Heart right ventricle (tissue), 16 donors: ENCODE measurements around the gene F12. TPM values are rescaled to one million over a fixed set of nuclear protein-coding genes. Genes with fewer than 3 reads are reported as not detected.

ENCODE experiments used
- ATAC-seq, 8 donors: fragments of 200-7000 bp; cut with Tn5 transposase; one replicate each; pipeline ENCODE4 v1.9.1; 2020; ENCODE audit warnings: mild to moderate bottlenecking in 8 of 8, moderate library complexity in 8 of 8, moderate number of reproducible peaks in 1 of 8
- DNase-seq, 2 donors: peaks; one replicate each; pipeline ENCODE4 v3.0.0-alpha.2; 2020
- H3K27ac ChIP-seq, 10 donors: fragments of 200-600 bp; sonication (generic) in 2 of 10; one replicate each; pipeline versions ENCODE4 v1.5.0 to v1.8.0; 2020 to 2022; ENCODE audit warnings: mild to moderate bottlenecking in 3 of 10
- H3K27me3 ChIP-seq, 7 donors: fragments of 200-600 bp; one replicate each; pipeline ENCODE4 v1.8.0; 2021 to 2022; ENCODE audit warnings: mild to moderate bottlenecking in 2 of 7
- H3K36me3 ChIP-seq, 9 donors: fragments of 200-600 bp; sonication (generic) in 1 of 9; one replicate each; pipeline versions ENCODE4 v1.5.0 to v1.8.0; 2020 to 2022; ENCODE audit warnings: mild to moderate bottlenecking in 2 of 9
- H3K4me1 ChIP-seq, 9 donors: fragments of 200-600 bp; sonication (generic) in 1 of 9; one replicate each; pipeline versions ENCODE4 v1.5.0 to v1.8.0; 2020 to 2022; ENCODE audit warnings: mild to moderate bottlenecking in 4 of 9
- H3K4me3 ChIP-seq, 10 donors: fragments of 200-600 bp; sonication (generic) in 2 of 10; one replicate each; pipeline versions ENCODE4 v1.5.0 to v1.8.0; 2020 to 2022; ENCODE audit warnings: mild to moderate bottlenecking in 7 of 10, moderate library complexity in 2 of 10
- H3K9me3 ChIP-seq, 11 donors: fragments of 200-600 bp in 10 of 11; sonication (generic) in 2 of 11; one replicate each; pipeline versions ENCODE4 v1.5.0 to v1.8.0; 2013 to 2022; ENCODE audit warnings: mild to moderate bottlenecking in 2 of 11, control low read depth in 1 of 11, moderate library complexity in 1 of 11
- CTCF ChIP-seq, 9 donors: fragments of 200-600 bp; sonication (generic) in 2 of 9; IDR thresholded peaks; one replicate each; pipeline versions ENCODE4 v1.5.0 to v1.8.0; 2021 to 2022; ENCODE audit warnings: antibody characterized with exemption in 9 of 9, mild to moderate bottlenecking in 5 of 9, moderate library complexity in 1 of 9
- WGBS, 2 donors: extraction: QIAGEN DNeasy Blood & Tissue Kit; methylation state at CpG; one replicate each; pipeline ENCODE4 v1.1.7; 2013; ENCODE audit warnings: inconsistent platforms in 1 of 2; 5-methylcytosine and 5-hydroxymethylcytosine counted together
- intact Hi-C, 10 donors: fragments of 100-400 bp; cut with DNase I; formaldehyde crosslinking; loops; one replicate each; pipeline versions ENCODE4 v1.11.1 to v1.14.2; 2022
- long read RNA-seq, 3 donors: library from polyadenylated mRNA; unstranded; transcript quantifications; one replicate each; pipeline ENCODE4 v2.0.0, GENCODE V29; 2020 to 2021
- polyA plus RNA-seq, 2 donors: library from polyadenylated mRNA; stranded (reverse); fragments of 200-250 nt; gene quantifications; one replicate each; pipeline ENCODE4 v1.2.3, GENCODE V29; 2013
- total RNA-seq, 10 donors: library from RNA; stranded (reverse); fragmentation: NEBNext Ultra II Directional in 3 of 10; extraction: Animal tissue kit (Norgen Biotek cat#: 25700) in 3 of 10; gene quantifications; one replicate each; pipeline versions ENCODE4 v1.2.1 to v1.2.4, GENCODE V29; 2021 to 2023
- donor health status: Arrhythmogenic right ventricular cardiomyopathy.
- donor health status: ischemic (EF 13 %, LVEDD 7.1; RV severe dilation, severe dysfunction).
- donor health status: healthy with polysubstance abuse.
- donor health status: DM: no; HTN: yes; CAD: no.
- donor health status: DM: no; HTN: no; CAD: no.
- donor health status: ischemic (EF 25% LVEDD 6.9; RV normal size, moderate dysfunction).
- donor health status: ischemic (EF 25% LVEDD 5.7; RV mildly dilated, moderate dysfunction).
- donor health status: healthy.
- donor health status: DM: yes; HTN: yes; CAD: no.
- donor health status: Ischemic cardiomyopathy.
- donor health status: ischemic (EF 35%, LVEDD 5.7; RV mildly dilated, moderate dysfunction).
- donor health status: nonischemic (EF 11% LVEDD 7.7; RV severe dilation, severe dysfunction).
- donor health status: DM: yes; HTN: yes; CAD: no.
- donor health status: PGD.
- donor health status: ischemic (EF 29% LVEDD 5.4; RV normal size, mild dysfunction).
- donor health status: nonischemic (EF 23%, LVEDD 6.1; RV moderate dilation, normal function).

F12 gene
- total RNA-seq (under 1 TPM in 1 of 10 donors, not detected in 9; 0.25 TPM), polyA plus RNA-seq (under 1 TPM; 0.28 to 0.37 TPM)
- long read RNA-seq, donor 1, result 0 reads
- long read RNA-seq, donor 2, result 0 reads
- long read RNA-seq, donor 3, result 0 reads

DNA sequence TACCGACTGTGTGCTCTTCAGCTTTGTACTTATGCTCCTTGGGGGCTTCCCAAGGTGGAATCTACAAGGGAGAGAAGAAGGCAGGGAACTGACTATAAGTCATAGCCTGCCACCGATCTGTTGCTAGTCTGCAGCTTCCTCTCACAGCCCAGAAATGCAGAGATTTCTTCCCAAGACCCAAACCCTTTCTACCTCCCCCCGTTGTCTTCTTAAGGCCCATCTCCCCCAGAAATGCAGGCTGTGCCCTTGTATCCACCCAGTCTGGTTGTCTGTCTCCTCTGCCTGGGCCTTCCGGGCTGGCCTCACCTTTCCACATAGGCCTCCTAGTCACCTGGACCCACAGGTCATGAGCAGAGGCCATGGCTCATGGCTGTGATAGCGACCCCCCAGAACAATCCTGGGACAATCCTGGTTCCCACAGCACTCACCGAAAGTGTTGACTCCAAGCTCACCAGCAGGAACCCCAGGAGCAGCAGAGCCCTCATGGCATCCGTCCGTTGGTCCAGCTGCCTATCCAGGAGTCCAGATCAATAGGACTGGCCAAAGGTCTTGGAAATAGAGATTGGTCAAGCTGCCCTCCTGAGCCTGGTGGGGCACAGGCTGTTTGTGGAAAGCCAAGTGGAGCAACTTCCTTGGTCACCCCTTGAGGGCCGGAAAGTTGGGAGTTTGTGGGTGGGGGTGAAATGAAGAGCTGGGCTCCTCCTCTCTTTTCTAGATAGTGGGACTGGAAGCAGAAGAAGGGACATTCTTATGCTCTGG lies at the start of gene F12:
TSS of gene F12 (minus strand) at position 522 of the 759 bp plus-strand sequence. CDS start at position 485, 37 bp downstream.
- TF ChIP-seq CTCF (IDR thresholded peaks at IDR 0.05), result no peak
- Histone ChIP-seq H3K9me3 (no peaks in the 10 kb centered on the region), H3K4me1 (peaks cover 3 to 33% (median 7%) of the 10 kb centered on the region in 9 donors), H3K27me3 (peaks cover 0 to 43% (median 9%) of the 10 kb centered on the region in 7 donors), H3K27ac (no peak within 1 kb of the TSS), H3K4me3 (no peak within 1 kb of the TSS), H3K36me3 (no peaks in the 10 kb centered on the region)
- no peak for DNase-seq
- WGBS, 2 donors, result 89% methylated on average over 9 of the region's 9 CpGs
- ATAC-seq, result no peak
- intact Hi-C loops, result loop anchor here in 2 of 10 donors (5.0 kb wide), 1 partner anchor 43 kb away; no protein-coding TSS in a partner anchor

- ATAC-seq, result no peak
- DNase-seq, result no peak
- Histone ChIP-seq H3K4me3 (no peak overlapping the region), H3K27ac (no peak overlapping the region), H3K4me1 (peaks cover 7 to 54% (median 41%) of the 10 kb centered on the region in 9 donors), H3K27me3 (peaks cover 0 to 13% (median 0%) of the 10 kb centered on the region in 7 donors), H3K36me3 (peaks cover 0 to 46% (median 13%) of the 10 kb centered on the region in 9 donors), H3K9me3 (no peaks in the 10 kb centered on the region)
- intact Hi-C loops, result loop anchor here in 5 of 10 donors (5.0 to 10.0 kb wide), 5 partner anchors 38 to 344 kb away; partner anchors contain the start of genes MXD3 (in 2 of the 5) and PDLIM7 (in 1 of the 5)
- TF ChIP-seq CTCF (IDR thresholded peaks at IDR 0.05), result no peak
- 90 to 93% methylated on average over 14 of the region's 14 CpGs for WGBS, 2 donors
Observed at GRCh38 chr5:177458912-177459350, 49.6 kb upstream of the F12 start.

GRCh38 chr5:177457852-177458681 lies 48.7 kb upstream of the F12 start:
- Histone ChIP-seq H3K4me3 (no peak overlapping the region), H3K27me3 (peaks cover 0 to 15% (median 0%) of the 10 kb centered on the region in 7 donors), H3K36me3 (peaks cover 0 to 40% (median 13%) of the 10 kb centered on the region in 9 donors), H3K27ac (no peak overlapping the region), H3K4me1 (peaks cover 10 to 62% (median 48%) of the 10 kb centered on the region in 9 donors), H3K9me3 (no peaks in the 10 kb centered on the region)
- DNase-seq (no peak), ATAC-seq (no peak)
- WGBS, 2 donors, result 88% methylated on average over 20 of the region's 20 CpGs
- intact Hi-C loops, result loop anchor here in 6 of 10 donors (2.0 to 10.0 kb wide), 7 partner anchors 39 to 343 kb away; partner anchors contain the start of genes MXD3 (in 2 of the 6) and PDLIM7 (in 2 of the 6)
- peak in 1 of 9 donors; percentile 5 for TF ChIP-seq CTCF (IDR thresholded peaks at IDR 0.05)
